MM.1S (cell line): ENCODE measurements around the gene TSHZ1.

ENCODE experiments used
- EZH2 ChIP-seq: fragments of 300-600 bp; sonication (generic); optimal IDR thresholded peaks from 2 replicates; pipeline ENCODE3; 2017; ENCODE audit warnings: low read depth, mild to moderate bottlenecking, antibody characterized with exemption, low read length, mixed read lengths
- EZH2phosphoT487 ChIP-seq: fragments of 300-600 bp; sonication (generic); IDR thresholded peaks from 2 replicates; pipeline ENCODE4 v1.6.1; 2018; ENCODE audit warnings: antibody characterized with exemption, low read length
- TF ChIP-seq, protein P1 (sequence below): fragments of 300-600 bp; sonication (generic); IDR thresholded peaks from 2 replicates; pipeline ENCODE4 v1.5.1; 2016; ENCODE audit warnings: antibody characterized with exemption, low read length, mixed read lengths

DNA sequence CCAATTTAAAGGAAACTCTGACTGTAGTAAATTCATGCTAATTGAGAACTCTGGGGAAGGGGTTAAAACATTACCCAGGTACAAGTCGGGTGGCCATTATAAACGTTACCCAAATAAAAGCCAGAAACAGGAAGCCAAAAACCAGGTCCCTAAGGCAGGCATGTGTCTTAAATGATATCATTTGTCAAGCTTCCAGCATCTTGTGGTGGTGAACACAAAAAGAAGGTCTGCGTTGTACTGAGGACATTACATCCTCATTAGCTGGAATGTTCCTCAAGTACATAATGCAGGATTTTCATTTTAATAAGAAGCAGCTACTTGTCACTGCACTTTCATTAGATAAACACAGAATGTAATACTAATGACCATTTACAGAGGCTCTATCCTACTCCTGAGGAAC lies 12.6 kb upstream of the TSHZ1 start:
- TF ChIP-seq, protein P1, sequence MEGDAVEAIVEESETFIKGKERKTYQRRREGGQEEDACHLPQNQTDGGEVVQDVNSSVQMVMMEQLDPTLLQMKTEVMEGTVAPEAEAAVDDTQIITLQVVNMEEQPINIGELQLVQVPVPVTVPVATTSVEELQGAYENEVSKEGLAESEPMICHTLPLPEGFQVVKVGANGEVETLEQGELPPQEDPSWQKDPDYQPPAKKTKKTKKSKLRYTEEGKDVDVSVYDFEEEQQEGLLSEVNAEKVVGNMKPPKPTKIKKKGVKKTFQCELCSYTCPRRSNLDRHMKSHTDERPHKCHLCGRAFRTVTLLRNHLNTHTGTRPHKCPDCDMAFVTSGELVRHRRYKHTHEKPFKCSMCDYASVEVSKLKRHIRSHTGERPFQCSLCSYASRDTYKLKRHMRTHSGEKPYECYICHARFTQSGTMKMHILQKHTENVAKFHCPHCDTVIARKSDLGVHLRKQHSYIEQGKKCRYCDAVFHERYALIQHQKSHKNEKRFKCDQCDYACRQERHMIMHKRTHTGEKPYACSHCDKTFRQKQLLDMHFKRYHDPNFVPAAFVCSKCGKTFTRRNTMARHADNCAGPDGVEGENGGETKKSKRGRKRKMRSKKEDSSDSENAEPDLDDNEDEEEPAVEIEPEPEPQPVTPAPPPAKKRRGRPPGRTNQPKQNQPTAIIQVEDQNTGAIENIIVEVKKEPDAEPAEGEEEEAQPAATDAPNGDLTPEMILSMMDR: no peak
- TF ChIP-seq EZH2 (no peak), EZH2phosphoT487 (no peak)
